ENCODE measurements around the gene TMF1.

Gene TMF1

GRCh38 chr3:69016102-69016501 is 36.0 kb downstream of the TMF1 start:
- TF ChIP-seq REST (IDR thresholded peaks at IDR 0.05; ENCODE audit: insufficient read depth in 1 of 2, low read depth in 2 of 2, low read length in 2 of 2) (no peak), POLR2AphosphoS5 (IDR thresholded peaks at IDR 0.05; ENCODE audit: low read depth, low read length) (no peak)

- no peak for TF ChIP-seq SIN3A (IDR thresholded peaks at IDR 0.05; ENCODE audit: borderline replicate concordance, insufficient read depth, low read length)
Observed at GRCh38 chr3:69014022-69014580, 38.0 kb downstream of the TMF1 start.

- no peak for TF ChIP-seq POLR2AphosphoS5 (IDR thresholded peaks at IDR 0.05; ENCODE audit: low read depth, low read length)
- peak; percentile 35 for TF ChIP-seq FOXP2 (optimal IDR thresholded peaks at IDR 0.05; ENCODE audit: borderline replicate concordance, extremely low read depth, extremely low read length, insufficient read depth)
- no peak for TF ChIP-seq REST (IDR thresholded peaks at IDR 0.05; ENCODE audit: insufficient read depth in 1 of 2, low read depth in 2 of 2, low read length in 2 of 2)
- TF ChIP-seq TAF1 (IDR thresholded peaks at IDR 0.05; ENCODE audit: borderline replicate concordance, insufficient read depth, low read length): no peak
- TF ChIP-seq SIN3A (IDR thresholded peaks at IDR 0.05; ENCODE audit: borderline replicate concordance, insufficient read depth, low read length): no peak
Observed at GRCh38 chr3:69013253-69014021, 38.7 kb downstream of the TMF1 start, which contains the start of gene EOGT. Gene EOGT (minus strand): TSS chr3:69013684. CDS start chr3:69009846, 3,838 bp downstream.

GRCh38 chr3:69012800-69013252 is 39.3 kb downstream of the TMF1 start:
- TF ChIP-seq TAF1 (IDR thresholded peaks at IDR 0.05; ENCODE audit: borderline replicate concordance, insufficient read depth, low read length): no peak
- TF ChIP-seq POLR2AphosphoS5 (IDR thresholded peaks at IDR 0.05; ENCODE audit: low read depth, low read length): no peak
- TF ChIP-seq REST (IDR thresholded peaks at IDR 0.05; ENCODE audit: insufficient read depth in 1 of 2, low read depth in 2 of 2, low read length in 2 of 2): no peak
- TF ChIP-seq SIN3A (IDR thresholded peaks at IDR 0.05; ENCODE audit: borderline replicate concordance, insufficient read depth, low read length): no peak
- TF ChIP-seq FOXP2 (optimal IDR thresholded peaks at IDR 0.05; ENCODE audit: borderline replicate concordance, extremely low read depth, extremely low read length, insufficient read depth): no peak

- no peak for TF ChIP-seq FOXP2 (optimal IDR thresholded peaks at IDR 0.05; ENCODE audit: borderline replicate concordance, extremely low read depth, extremely low read length, insufficient read depth)
- no peak for TF ChIP-seq POLR2AphosphoS5 (IDR thresholded peaks at IDR 0.05; ENCODE audit: low read depth, low read length)
- TF ChIP-seq TAF1 (IDR thresholded peaks at IDR 0.05; ENCODE audit: borderline replicate concordance, insufficient read depth, low read length): no peak
- no peak for TF ChIP-seq SIN3A (IDR thresholded peaks at IDR 0.05; ENCODE audit: borderline replicate concordance, insufficient read depth, low read length)
Observed at GRCh38 chr3:69012100-69012799, 39.9 kb downstream of the TMF1 start.
